DOHH2 (cell line): ENCODE data around the gene COBLL1.

Source experiments
- CTCF ChIP-seq: fragments of 200-600 bp; sonication (generic); IDR thresholded peaks from one replicate; pipeline ENCODE4 v1.5.1; 2014; ENCODE audit warnings: antibody characterized with exemption, mild to moderate bottlenecking, low read depth, low read length; ENCODE audit not compliant: poor library complexity, severe bottlenecking
- EZH2phosphoT487 ChIP-seq: fragments of 200-600 bp; sonication (generic); IDR thresholded peaks from 2 replicates; pipeline ENCODE4 v1.6.1; 2017; ENCODE audit warnings: borderline replicate concordance, mild to moderate bottlenecking, antibody characterized with exemption, low read length, moderate library complexity, mixed read lengths

GRCh38 chr2:164877927-164878326 lies 36.3 kb upstream of the COBLL1 start:
- TF ChIP-seq CTCF (no peak), EZH2phosphoT487 (no peak)
